Measurements from ENCODE around the gene MMP26.
"Not testable (repeated sequence)": the region's sequence is repeated elsewhere in the genome, so short reads cannot be mapped to it uniquely, and the experiment has no call there.

MMP26 gene

GRCh38 chr11:4722616-4723534, 18.3 kb downstream of the MMP26 start:
- DNase-seq (ENCODE audit: low read depth) = not testable (repeated sequence)

DNA sequence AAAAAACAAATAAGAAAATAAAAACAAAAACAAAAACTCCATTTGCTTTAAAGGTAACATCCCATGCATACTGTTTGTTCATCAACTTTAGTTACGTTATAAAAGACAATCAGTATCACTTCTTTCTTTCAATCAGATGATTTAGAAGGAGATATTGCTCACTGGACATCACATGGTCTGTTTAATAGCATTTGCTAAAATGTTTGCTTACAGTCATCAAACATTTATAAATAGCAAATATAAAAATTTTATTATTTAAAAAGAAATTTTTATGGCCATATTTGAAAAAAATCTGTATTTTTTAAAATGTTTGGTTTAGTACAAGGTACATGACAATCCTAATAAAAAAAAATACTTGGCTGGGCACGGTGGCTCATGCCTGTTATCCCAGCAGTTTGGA, 22.6 kb downstream of the MMP26 start:
- no peak for DNase-seq (ENCODE audit: low read depth)

DNA sequence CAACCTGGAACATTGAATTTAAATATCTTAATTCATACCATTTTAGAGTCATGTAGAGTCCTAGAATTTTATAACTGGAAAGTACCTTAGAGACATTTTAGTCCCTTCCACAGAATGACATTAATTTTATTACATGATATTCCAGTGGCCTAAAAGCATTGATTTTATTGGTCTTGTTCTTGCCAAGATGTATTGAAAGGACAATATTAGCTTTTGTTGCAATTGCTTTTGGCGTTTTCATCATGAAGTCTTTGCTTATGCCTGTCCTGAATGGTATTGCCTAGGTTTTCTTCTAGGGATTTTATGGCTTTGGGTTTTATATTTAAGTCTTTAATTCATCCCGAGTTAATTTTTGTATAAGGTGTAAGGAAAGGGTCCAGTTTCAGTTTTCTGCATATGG, 36.2 kb downstream of the MMP26 start:
- DNase-seq (ENCODE audit: low read depth) = no peak

DNA sequence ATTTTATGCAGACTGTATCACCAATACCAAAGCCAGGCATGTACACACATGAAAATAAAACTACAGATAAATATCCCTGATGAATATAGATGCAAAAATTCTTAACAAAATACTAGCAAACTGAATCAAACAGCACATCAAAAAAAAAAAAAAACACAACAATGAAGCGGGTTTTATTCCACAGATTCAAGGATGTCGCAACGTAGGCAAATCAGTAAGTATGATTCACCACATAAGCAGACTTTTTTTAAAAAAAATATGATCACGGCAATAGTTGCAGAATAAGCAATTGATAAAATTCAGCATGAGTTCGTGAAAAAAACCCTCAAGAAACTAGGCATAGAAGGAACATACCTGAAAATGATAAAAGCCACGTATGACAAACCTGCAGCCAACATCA, 43.9 kb downstream of the MMP26 start:
- no peak for DNase-seq (ENCODE audit: low read depth)

GRCh38 chr11:4751201-4751600, 46.6 kb downstream of the MMP26 start:
- no peak for DNase-seq (ENCODE audit: low read depth)
